CD14-positive monocyte (primary cell): ENCODE data around the gene NUFIP2. TPM values are rescaled to one million over a fixed set of nuclear protein-coding genes. Genes with fewer than 3 reads are reported as not detected.

Source experiments
- DNase-seq, 3 donors: peaks; one replicate each; pipeline ENCODE4 v3.0.0-alpha.2; 2011 to 2022
- H2AFZ ChIP-seq: 2 replicates; pipeline ENCODE4 v1.6.0; 2012; ENCODE audit warnings: mild to moderate bottlenecking, low read depth, low read length, inconsistent platforms; ENCODE audit not compliant: insufficient read depth, poor library complexity, severe bottlenecking
- H3K27ac ChIP-seq, 2 donors: 1 replicate in 1 of 2; 2 replicates in 1 of 2; pipeline ENCODE4 v1.5.1; 2012 to 2013; ENCODE audit warnings: low read length in 2 of 2, control low read depth in 1 of 2, inconsistent platforms in 1 of 2, low read depth in 1 of 2, mild to moderate bottlenecking in 1 of 2
- H3K27me3 ChIP-seq, 2 donors: one replicate each; pipeline versions ENCODE4 v1.6.0 to v1.6.1; 2011 to 2013; ENCODE audit warnings: low read length in 2 of 2; ENCODE audit not compliant: control insufficient read depth in 2 of 2, insufficient read depth in 2 of 2
- H3K36me3 ChIP-seq, 2 donors: replicated peaks in 1 of 2; 1 replicate in 1 of 2; 2 replicates in 1 of 2; pipeline versions ENCODE4 v1.5.1 to v1.6.1; 2012 to 2013; ENCODE audit warnings: low read length in 2 of 2, control low read depth in 1 of 2, inconsistent platforms in 1 of 2, mild to moderate bottlenecking in 1 of 2; ENCODE audit not compliant: insufficient read depth in 2 of 2, control insufficient read depth in 1 of 2
- H3K4me1 ChIP-seq, 2 donors: 1 replicate in 1 of 2; 2 replicates in 1 of 2; pipeline versions ENCODE4 v1.5.1 to v1.6.1; 2012 to 2013; ENCODE audit warnings: low read length in 2 of 2, control low read depth in 1 of 2, inconsistent platforms in 1 of 2, mild to moderate bottlenecking in 1 of 2, moderate library complexity in 1 of 2; ENCODE audit not compliant: insufficient read depth in 2 of 2, control insufficient read depth in 1 of 2
- H3K4me2 ChIP-seq: replicated peaks from 2 replicates; pipeline ENCODE3; 2012; ENCODE audit warnings: low read length, moderate library complexity, mild to moderate bottlenecking; ENCODE audit not compliant: poor library complexity, severe bottlenecking; ENCODE audit errors: extremely low read depth
- H3K4me3 ChIP-seq, 3 experiments: fragments of 200-600 bp in 1 of 3; sonication (generic) in 1 of 3; replicated peaks in 1 of 3; 1 replicate in 2 of 3; 2 replicates in 1 of 3; pipeline ENCODE4 v1.5.1; 2011 to 2013; ENCODE audit warnings: low read length in 3 of 3, mild to moderate bottlenecking in 3 of 3, control low read depth in 2 of 3, low read depth in 2 of 3, inconsistent platforms in 1 of 3, moderate library complexity in 1 of 3
- H3K79me2 ChIP-seq: 2 replicates; pipeline ENCODE4 v1.6.0; 2012; ENCODE audit warnings: mild to moderate bottlenecking, control low read depth, inconsistent platforms, low read length, moderate library complexity; ENCODE audit not compliant: insufficient read depth
- H3K9ac ChIP-seq: 2 replicates; pipeline ENCODE4 v1.6.0; 2017; ENCODE audit warnings: low read length, mild to moderate bottlenecking; ENCODE audit not compliant: insufficient read depth, poor library complexity, severe bottlenecking
- H3K9me3 ChIP-seq, 2 donors: replicated peaks in 1 of 2; 1 replicate in 1 of 2; 2 replicates in 1 of 2; pipeline versions ENCODE4 v1.5.1 to v1.6.1; 2012 to 2013; ENCODE audit warnings: low read length in 2 of 2, control low read depth in 1 of 2; ENCODE audit not compliant: control insufficient read depth in 1 of 2, insufficient read depth in 1 of 2
- H4K20me1 ChIP-seq: 2 replicates; pipeline ENCODE4 v1.6.0; 2012; ENCODE audit warnings: mild to moderate bottlenecking, low read length, control low read depth, moderate library complexity; ENCODE audit not compliant: insufficient read depth
- H3K27ac Mint-ChIP-seq, 7 donors: one replicate each; pipeline ENCODE4 v1.8.0; 2020; ENCODE audit warnings: mild to moderate bottlenecking in 7 of 7, mixed read lengths in 7 of 7, moderate library complexity in 6 of 7, inconsistent platforms in 2 of 7
- H3K27me3 Mint-ChIP-seq, 3 donors: one replicate each; pipeline ENCODE4 v1.8.0; 2021 to 2022; ENCODE audit warnings: low read depth in 3 of 3, mild to moderate bottlenecking in 3 of 3, mixed read lengths in 3 of 3, moderate library complexity in 3 of 3, inconsistent platforms in 1 of 3
- H3K36me3 Mint-ChIP-seq, 2 donors: one replicate each; pipeline ENCODE4 v1.8.0; 2020; ENCODE audit warnings: mixed read lengths in 2 of 2, inconsistent platforms in 1 of 2, mild to moderate bottlenecking in 1 of 2
- H3K4me1 Mint-ChIP-seq: one replicate; pipeline ENCODE4 v1.8.0; 2020; ENCODE audit warnings: mild to moderate bottlenecking, mixed read lengths
- H3K4me3 Mint-ChIP-seq, 2 donors: one replicate each; pipeline ENCODE4 v1.8.0; 2020; ENCODE audit warnings: mild to moderate bottlenecking in 2 of 2, mixed read lengths in 2 of 2, moderate library complexity in 1 of 2
- H3K9me3 Mint-ChIP-seq, 7 donors: one replicate each; pipeline ENCODE4 v1.8.0; 2020 to 2022; ENCODE audit warnings: mixed read lengths in 7 of 7, mild to moderate bottlenecking in 6 of 7, moderate library complexity in 6 of 7, inconsistent platforms in 2 of 7
- WGBS: methylation state at CpG from one replicate; pipeline ENCODE4 v1.1.5; 2013; ENCODE audit warnings: missing lambda C conversion rate; ENCODE audit not compliant: insufficient coverage; 5-methylcytosine and 5-hydroxymethylcytosine counted together
- intact Hi-C, 2 donors: fragments of 100-400 bp; cut with micrococcal nuclease; formaldehyde crosslinking; loops; one replicate each; pipeline versions ENCODE4 v1.15.0 to v1.15.1; 2023
- polyA plus RNA-seq, 3 donors: library from polyadenylated mRNA; depleted of rRNA in 1 of 3; unstranded in 2 of 3; stranded (reverse) in 1 of 3; fragments of 300-500 nt in 2 of 3; fragments of >200 nt in 1 of 3; fragmentation: Illumina TruSeq in 2 of 3; gene quantifications; 1 replicate in 2 of 3; 2 replicates in 1 of 3; pipeline ENCODE4 v1.2.3, GENCODE V29; 2012 to 2021
- TF ChIP-seq, protein P1 (sequence below): fragments of 200-600 bp; IDR thresholded peaks from one replicate; pipeline ENCODE4 v1.8.0; 2022; ENCODE audit warnings: antibody characterized with exemption, mild to moderate bottlenecking

The NUFIP2 gene
- polyA plus RNA-seq, 3 donors: 8.7 to 25.1 (median 13.7) TPM

- Mint-ChIP-seq H3K27ac (peak overlapping the region in 2 of 7 donors; percentile 25 to 63), H3K4me3 (no peak overlapping the region), H3K9me3 (peaks cover 0 to 2% (median 0%) of the 10 kb centered on the region in 7 donors), H3K36me3 (peaks cover 13 to 33% of the 10 kb centered on the region in 2 donors), H3K4me1 (peaks cover 41% of the 10 kb centered on the region), H3K27me3 (no peaks in the 10 kb centered on the region)
- Histone ChIP-seq H3K4me2 (no peak overlapping the region), H2AFZ (no peak overlapping the region), H3K9ac (no peak overlapping the region), H3K79me2 (peaks cover 10% of the 10 kb centered on the region), H3K36me3 (peaks cover 0 to 24% of the 10 kb centered on the region in 2 donors), H3K27ac (no peak overlapping the region), H3K4me3 (no peak overlapping the region), H3K4me1 (peaks cover 21 to 43% of the 10 kb centered on the region in 2 donors), H3K27me3 (no peaks in the 10 kb centered on the region), H3K9me3 (no peaks in the 10 kb centered on the region), H4K20me1 (peaks cover 59% of the 10 kb centered on the region)
- WGBS: no CpG with 5 or more reads among the region's 2 CpGs
- peak in 2 of 3 donors; percentile 15 to 45 for DNase-seq
- intact Hi-C loops: loop anchor here in 1 of 2 donors (5.0 kb wide), 1 partner anchor 36 kb away; no protein-coding TSS in a partner anchor
- TF ChIP-seq, protein P1, sequence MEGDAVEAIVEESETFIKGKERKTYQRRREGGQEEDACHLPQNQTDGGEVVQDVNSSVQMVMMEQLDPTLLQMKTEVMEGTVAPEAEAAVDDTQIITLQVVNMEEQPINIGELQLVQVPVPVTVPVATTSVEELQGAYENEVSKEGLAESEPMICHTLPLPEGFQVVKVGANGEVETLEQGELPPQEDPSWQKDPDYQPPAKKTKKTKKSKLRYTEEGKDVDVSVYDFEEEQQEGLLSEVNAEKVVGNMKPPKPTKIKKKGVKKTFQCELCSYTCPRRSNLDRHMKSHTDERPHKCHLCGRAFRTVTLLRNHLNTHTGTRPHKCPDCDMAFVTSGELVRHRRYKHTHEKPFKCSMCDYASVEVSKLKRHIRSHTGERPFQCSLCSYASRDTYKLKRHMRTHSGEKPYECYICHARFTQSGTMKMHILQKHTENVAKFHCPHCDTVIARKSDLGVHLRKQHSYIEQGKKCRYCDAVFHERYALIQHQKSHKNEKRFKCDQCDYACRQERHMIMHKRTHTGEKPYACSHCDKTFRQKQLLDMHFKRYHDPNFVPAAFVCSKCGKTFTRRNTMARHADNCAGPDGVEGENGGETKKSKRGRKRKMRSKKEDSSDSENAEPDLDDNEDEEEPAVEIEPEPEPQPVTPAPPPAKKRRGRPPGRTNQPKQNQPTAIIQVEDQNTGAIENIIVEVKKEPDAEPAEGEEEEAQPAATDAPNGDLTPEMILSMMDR: no peak
Measured at GRCh38 chr17:29251184-29251583, 42.8 kb downstream of the NUFIP2 start.

GRCh38 chr17:29250666-29251065 lies 43.3 kb downstream of the NUFIP2 start:
- TF ChIP-seq, protein P1: no peak
- no peak overlapping the region for H3K9ac ChIP-seq
- Mint-ChIP-seq H3K4me3 (no peak overlapping the region), H3K27ac (peak overlapping the region in 2 of 7 donors; percentile 12 to 63), H3K36me3 (peaks cover 13 to 33% of the 10 kb centered on the region in 2 donors), H3K27me3 (no peaks in the 10 kb centered on the region), H3K4me1 (peaks cover 39% of the 10 kb centered on the region), H3K9me3 (peaks cover 0 to 2% (median 0%) of the 10 kb centered on the region in 7 donors)
- H3K4me1 ChIP-seq: peaks cover 20 to 41% of the 10 kb centered on the region in 2 donors
- peaks cover 54% of the 10 kb centered on the region for H4K20me1 ChIP-seq
- H3K4me2 ChIP-seq: no peak overlapping the region
- H3K36me3 ChIP-seq: peaks cover 0 to 24% of the 10 kb centered on the region in 2 donors
- no peaks in the 10 kb centered on the region for H3K9me3 ChIP-seq
- H3K27me3 ChIP-seq: no peaks in the 10 kb centered on the region
- no peak overlapping the region for H3K4me3 ChIP-seq
- H3K27ac ChIP-seq: no peak overlapping the region
- peaks cover 7% of the 10 kb centered on the region for H3K79me2 ChIP-seq
- intact Hi-C loops: loop anchor here in 1 of 2 donors (5.0 kb wide), 1 partner anchor 37 kb away; no protein-coding TSS in a partner anchor
- no peak for DNase-seq
- no peak overlapping the region for H2AFZ ChIP-seq
- WGBS: no CpG with 5 or more reads among the region's 1 CpG
